Kidney epithelial cell (primary cell): Measurements from ENCODE around the gene LCN1. TPM values are rescaled to one million over a fixed set of nuclear protein-coding genes. Genes with fewer than 3 reads are reported as not detected.

Experiments
- DNase-seq: peaks from one replicate; pipeline ENCODE4 v3.0.0-alpha.2; 2010; ENCODE audit warnings: low read depth
- H3K27me3 ChIP-seq: 2 replicates; pipeline ENCODE4 v1.6.0; 2011; ENCODE audit warnings: low read length; ENCODE audit not compliant: control insufficient read depth, insufficient read depth
- H3K36me3 ChIP-seq: 2 replicates; pipeline ENCODE4 v1.5.1; 2011; ENCODE audit warnings: low read length; ENCODE audit not compliant: control insufficient read depth, insufficient read depth
- H3K4me3 ChIP-seq: 2 replicates; pipeline ENCODE4 v1.5.1; 2011; ENCODE audit warnings: low read depth, mild to moderate bottlenecking, control low read depth, low read length
- CTCF ChIP-seq: IDR thresholded peaks from 2 replicates; pipeline ENCODE4 v1.5.1; 2011; ENCODE audit warnings: mild to moderate bottlenecking, moderate library complexity, low read length, control low read depth, inconsistent platforms; ENCODE audit not compliant: insufficient read depth, poor library complexity, severe bottlenecking
- total RNA-seq: library from RNA; depleted of rRNA; stranded (reverse); fragments of >200 nt; gene quantifications from 2 replicates; pipeline ENCODE4 v1.2.3, GENCODE V29; 2015

The LCN1 gene
- total RNA-seq, 1 donor from 2014 or later = not detected

DNA sequence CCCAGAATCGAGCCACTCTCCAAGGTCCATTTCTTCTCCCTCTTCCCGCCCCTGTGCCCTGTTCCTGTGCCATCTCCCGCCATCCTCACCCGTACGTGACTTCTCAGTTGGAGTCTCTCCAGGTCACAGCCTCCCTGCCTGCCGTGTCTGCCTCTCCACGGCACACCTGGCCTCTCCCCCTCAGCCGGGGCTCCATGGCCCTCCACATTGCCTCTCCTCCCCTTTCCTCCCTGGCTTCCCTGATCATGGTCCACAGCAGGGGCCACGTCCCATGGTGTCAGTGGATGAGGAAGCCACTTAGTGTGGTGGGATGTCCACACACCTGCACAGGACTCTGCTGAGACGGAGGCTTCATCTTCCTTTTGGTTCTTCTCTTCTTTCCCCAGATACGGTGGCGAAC is 42.6 kb downstream of the LCN1 start:
- no peak for TF ChIP-seq CTCF
- no peak for DNase-seq
- Histone ChIP-seq H3K4me3 (no peak overlapping the region), H3K36me3 (no peaks in the 10 kb centered on the region), H3K27me3 (no peaks in the 10 kb centered on the region)

- no peaks in the 10 kb centered on the region for H3K36me3 ChIP-seq
- no peak for TF ChIP-seq CTCF
- no peaks in the 10 kb centered on the region for H3K27me3 ChIP-seq
Measured at GRCh38 chr9:135565141-135565628, 43.9 kb downstream of the LCN1 start.

DNA sequence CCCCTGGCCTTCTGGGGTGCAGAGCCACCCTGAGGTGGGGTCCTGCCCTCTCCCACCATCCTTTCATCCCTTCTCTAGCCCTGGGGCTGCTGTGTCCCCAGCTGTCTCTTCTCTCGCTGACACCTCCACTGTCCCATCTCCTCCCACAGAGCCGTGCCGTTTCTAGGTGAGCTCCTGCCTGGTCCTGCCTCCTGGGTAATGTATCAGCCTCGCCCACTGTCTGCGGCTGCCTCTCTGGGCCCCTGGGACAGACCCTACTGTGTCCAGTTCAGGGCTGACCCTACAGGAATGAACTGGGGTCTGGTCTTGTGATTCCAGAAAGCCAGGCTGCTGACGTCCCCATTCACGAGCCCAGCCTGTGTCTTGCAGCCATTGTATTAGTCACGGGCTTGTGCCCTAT is 44.4 kb downstream of the LCN1 start:
- Histone ChIP-seq H3K36me3 (no peaks in the 10 kb centered on the region), H3K27me3 (no peaks in the 10 kb centered on the region), H3K4me3 (no peak overlapping the region)
- DNase-seq = no peak
- no peak for TF ChIP-seq CTCF

More at GRCh38 chr9:135565141-135565628, 43.9 kb downstream of the LCN1 start:
- no peak for DNase-seq
- no peak overlapping the region for H3K4me3 ChIP-seq

GRCh38 chr9:135566552-135566951 is 45.3 kb downstream of the LCN1 start:
- no peak for TF ChIP-seq CTCF
- no peak overlapping the region for H3K4me3 ChIP-seq
- DNase-seq = no peak

GRCh38 chr9:135567311-135567710 is 46.1 kb downstream of the LCN1 start:
- no peak for TF ChIP-seq CTCF
- no peak for DNase-seq

More at GRCh38 chr9:135566552-135566951, 45.3 kb downstream of the LCN1 start:
- Histone ChIP-seq H3K27me3 (no peaks in the 10 kb centered on the region), H3K36me3 (no peaks in the 10 kb centered on the region)

GRCh38 chr9:135568026-135568425 is 46.8 kb downstream of the LCN1 start:
- DNase-seq = no peak
- H3K36me3 ChIP-seq = no peaks in the 10 kb centered on the region
- H3K27me3 ChIP-seq = no peaks in the 10 kb centered on the region
- TF ChIP-seq CTCF = no peak
- no peak overlapping the region for H3K4me3 ChIP-seq

More at GRCh38 chr9:135567311-135567710, 46.1 kb downstream of the LCN1 start:
- H3K4me3 ChIP-seq = no peak overlapping the region
- no peaks in the 10 kb centered on the region for H3K36me3 ChIP-seq
- no peaks in the 10 kb centered on the region for H3K27me3 ChIP-seq
